SK-N-SH treated with all-trans-retinoic acid at 6 μM for 48 hours (cell line): ENCODE measurements around the gene PPP1R7.

Experiments used
- ATAC-seq: fragments of 200-7000 bp; cut with Tn5 transposase; 3 replicates; pipeline ENCODE4 v1.9.1; 2020; ENCODE audit warnings: mild to moderate bottlenecking, moderate library complexity
- ARNTL ChIP-seq: fragments of 450-650 bp; formaldehyde crosslinking; IDR thresholded peaks from 2 replicates; pipeline ENCODE4 v1.5.0; 2020; ENCODE audit warnings: low read depth, mild to moderate bottlenecking, moderate library complexity, borderline replicate concordance
- BACH2 ChIP-seq: fragments of 250-450 bp; sonication (Bioruptor Pico); IDR thresholded peaks from 2 replicates; pipeline ENCODE4 v1.9.0; 2021; ENCODE audit warnings: mild to moderate bottlenecking, borderline replicate concordance
- CSRNP3 ChIP-seq: fragments of 250-450 bp; sonication (Bioruptor Pico); IDR thresholded peaks from 2 replicates; pipeline ENCODE4 v1.5.1; 2021; ENCODE audit warnings: mild to moderate bottlenecking, moderate library complexity
- GLIS3 ChIP-seq: fragments of 250-450 bp; sonication (Bioruptor Pico); IDR thresholded peaks from 2 replicates; pipeline ENCODE4 v1.5.0; 2020; ENCODE audit warnings: mild to moderate bottlenecking, moderate library complexity
- ISL1 ChIP-seq: fragments of 250-450 bp; sonication (Bioruptor Pico); IDR thresholded peaks from 2 replicates; pipeline ENCODE4 v2.1.2; 2022; ENCODE audit warnings: mild to moderate bottlenecking, moderate library complexity
- PATZ1 ChIP-seq: fragments of 250-450 bp; sonication (Bioruptor Pico); IDR thresholded peaks from 2 replicates; pipeline ENCODE4 v1.8.0; 2020; ENCODE audit warnings: mild to moderate bottlenecking, moderate library complexity, borderline replicate concordance
- POU6F1 ChIP-seq: fragments of 250-450 bp; sonication (Bioruptor Pico); IDR thresholded peaks from 2 replicates; pipeline ENCODE4 v1.8.0; 2021; ENCODE audit warnings: low read depth, mild to moderate bottlenecking, moderate library complexity, borderline replicate concordance
- SNAI2 ChIP-seq: fragments of 250-450 bp; sonication (Bioruptor Pico); IDR thresholded peaks from 2 replicates; pipeline ENCODE4 v1.5.0; 2020; ENCODE audit warnings: mild to moderate bottlenecking, moderate library complexity
- TCF4 ChIP-seq: fragments of 250-450 bp; sonication (Bioruptor Pico); IDR thresholded peaks from 2 replicates; pipeline ENCODE4 v1.8.0; 2021; ENCODE audit warnings: mild to moderate bottlenecking, moderate library complexity, borderline replicate concordance
- TOX ChIP-seq: fragments of 250-450 bp; sonication (Bioruptor Pico); IDR thresholded peaks from 2 replicates; pipeline ENCODE4 v1.8.0; 2021; ENCODE audit warnings: mild to moderate bottlenecking, moderate library complexity, borderline replicate concordance
- TSHZ2 ChIP-seq: fragments of 250-450 bp; sonication (Bioruptor Pico); IDR thresholded peaks from 2 replicates; pipeline ENCODE4 v1.5.0; 2020; ENCODE audit warnings: mild to moderate bottlenecking, moderate library complexity
- ZC3H10 ChIP-seq: fragments of 250-450 bp; sonication (Bioruptor Pico); IDR thresholded peaks from 2 replicates; pipeline ENCODE4 v1.5.1; 2021; ENCODE audit warnings: mild to moderate bottlenecking, moderate library complexity
- ZFP3 ChIP-seq: fragments of 250-450 bp; sonication (Bioruptor Pico); IDR thresholded peaks from 2 replicates; pipeline ENCODE4 v1.5.0; 2020; ENCODE audit warnings: mild to moderate bottlenecking, moderate library complexity
- ZFP30 ChIP-seq: fragments of 450-650 bp; formaldehyde crosslinking; IDR thresholded peaks from 2 replicates; pipeline ENCODE4 v1.5.0; 2022; ENCODE audit warnings: mild to moderate bottlenecking, moderate library complexity
- ZNF565 ChIP-seq: fragments of 450-650 bp; formaldehyde crosslinking; conservative IDR thresholded peaks from 2 replicates; pipeline ENCODE4 v1.5.0; 2020; ENCODE audit warnings: low read depth, mild to moderate bottlenecking, moderate library complexity
- ZNF70 ChIP-seq: fragments of 450-650 bp; formaldehyde crosslinking; IDR thresholded peaks from 2 replicates; pipeline ENCODE4 v1.5.0; 2020; ENCODE audit warnings: mild to moderate bottlenecking, moderate library complexity
- ZNF8 ChIP-seq: fragments of 450-650 bp; formaldehyde crosslinking; IDR thresholded peaks from 2 replicates; pipeline ENCODE4 v1.5.0; 2020; ENCODE audit warnings: mild to moderate bottlenecking, moderate library complexity

The PPP1R7 gene

GRCh38 chr2:241224851-241225438 lies 74.7 kb downstream of the PPP1R7 start (continued):
- TF ChIP-seq CSRNP3 (CRISPR knock-in tag) (no peak), ZC3H10 (CRISPR knock-in tag) (no peak), TOX (CRISPR knock-in tag) (no peak), ZNF70 (no peak)
- TF ChIP-seq, all 23 proteins: peak for 0

GRCh38 chr2:241225545-241225944 lies 75.3 kb downstream of the PPP1R7 start:
- no peak for ATAC-seq
- TF ChIP-seq SNAI2 (CRISPR knock-in tag) (no peak), PATZ1 (CRISPR knock-in tag) (no peak), BACH2 (CRISPR knock-in tag) (no peak)

GRCh38 chr2:241225983-241226382 lies 75.7 kb downstream of the PPP1R7 start:
- no peak for ATAC-seq
- no peak for TF ChIP-seq TCF4 (CRISPR knock-in tag)
- TF ChIP-seq ZFP3 (CRISPR knock-in tag) = no peak
- TF ChIP-seq TSHZ2 (CRISPR knock-in tag) = no peak
- TF ChIP-seq BACH2 (CRISPR knock-in tag) = no peak
- no peak for TF ChIP-seq ZNF8 (CRISPR knock-in tag)
- no peak for TF ChIP-seq ZFP30
- TF ChIP-seq ISL1 (CRISPR knock-in tag) = no peak
- TF ChIP-seq ZNF565 = no peak
- TF ChIP-seq ZNF70 = no peak

GRCh38 chr2:241226723-241227572 lies 76.7 kb downstream of the PPP1R7 start:
- TF ChIP-seq ARNTL (CRISPR knock-in tag) = no peak
- TF ChIP-seq TOX (CRISPR knock-in tag) = no peak
- no peak for TF ChIP-seq POU6F1 (CRISPR knock-in tag)
- no peak for TF ChIP-seq PATZ1 (CRISPR knock-in tag)
- TF ChIP-seq GLIS3 = no peak
- no peak for TF ChIP-seq ZNF70
- ATAC-seq = no peak
